IPS-18a (cell line): ENCODE data around the gene TUBA4B.
A peak's percentile ranks its signal among the peaks of the same experiment; 100 is the strongest.

Source experiments
- H3K27ac ChIP-seq: one replicate; pipeline ENCODE4 v1.5.1; 2013; ENCODE audit warnings: low read length
- H3K27me3 ChIP-seq: one replicate; pipeline ENCODE4 v1.6.1; 2013; ENCODE audit warnings: mild to moderate bottlenecking, low read length; ENCODE audit not compliant: control insufficient read depth, insufficient read depth
- H3K36me3 ChIP-seq: one replicate; pipeline ENCODE4 v1.6.1; 2013; ENCODE audit warnings: low read depth, low read length; ENCODE audit not compliant: control insufficient read depth
- H3K4me1 ChIP-seq: one replicate; pipeline ENCODE4 v1.6.1; 2013; ENCODE audit warnings: low read depth, low read length; ENCODE audit not compliant: control insufficient read depth
- H3K4me3 ChIP-seq: one replicate; pipeline ENCODE4 v1.5.1; 2013; ENCODE audit warnings: low read length
- H3K9ac ChIP-seq: one replicate; pipeline ENCODE4 v1.6.1; 2013; ENCODE audit warnings: mild to moderate bottlenecking, low read length, moderate library complexity
- H3K9me3 ChIP-seq: one replicate; pipeline ENCODE4 v1.6.1; 2013; ENCODE audit warnings: low read depth, low read length; ENCODE audit not compliant: control insufficient read depth

TUBA4B gene

DNA sequence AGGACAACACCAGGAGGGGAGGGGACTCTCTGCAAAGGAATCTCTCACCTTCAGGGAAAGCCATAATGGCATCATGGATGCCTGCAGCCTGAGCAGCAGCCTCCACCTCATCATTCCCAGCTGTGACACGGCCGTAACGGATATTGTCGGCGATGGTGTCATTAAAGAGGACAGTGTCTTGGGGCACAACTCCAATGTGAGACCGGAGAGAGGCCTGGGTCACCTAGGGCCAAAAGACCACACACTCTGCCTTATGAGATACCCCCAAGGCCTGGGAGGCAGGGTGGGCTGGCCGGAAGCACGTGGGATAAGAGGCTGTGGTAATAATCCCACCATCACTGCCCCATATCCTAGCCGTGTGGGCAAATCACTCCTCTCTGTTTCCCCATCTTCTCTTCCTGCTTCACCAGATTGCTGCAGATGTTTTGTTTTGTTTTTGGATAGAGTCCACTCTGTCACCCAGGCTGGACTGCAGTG lies 42.1 kb upstream of the TUBA4B start:
- H3K4me3 ChIP-seq, result no peak overlapping the region
- H3K27ac ChIP-seq, result no peak overlapping the region
- no peak overlapping the region for H3K9ac ChIP-seq
- peaks cover 3% of the 10 kb centered on the region for H3K4me1 ChIP-seq
- no peaks in the 10 kb centered on the region for H3K9me3 ChIP-seq
- H3K36me3 ChIP-seq, result peaks cover 51% of the 10 kb centered on the region
- no peaks in the 10 kb centered on the region for H3K27me3 ChIP-seq

DNA sequence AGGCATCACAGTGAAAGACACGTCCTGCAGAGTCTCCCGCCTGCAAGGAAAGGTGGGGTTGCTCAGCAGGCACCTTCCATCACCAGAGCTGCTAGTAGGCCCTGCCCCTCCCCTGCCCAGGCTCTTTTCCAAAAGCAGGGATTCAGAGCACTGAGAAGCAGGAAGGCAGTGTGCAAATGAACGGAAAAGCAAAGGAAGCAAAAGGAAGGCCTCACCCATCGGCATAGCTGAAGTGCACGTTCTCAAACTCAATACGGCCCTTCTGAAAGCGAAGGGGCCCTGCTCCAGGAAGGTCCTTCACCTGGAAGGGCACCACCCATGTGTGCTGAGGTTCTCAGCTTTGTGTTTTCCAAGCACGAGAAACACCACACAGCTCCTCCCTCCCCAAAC lies 40.0 kb upstream of the TUBA4B start:
- Histone ChIP-seq H3K9ac (no peak overlapping the region), H3K27ac (no peak overlapping the region), H3K4me1 (no peaks in the 10 kb centered on the region), H3K27me3 (no peaks in the 10 kb centered on the region), H3K9me3 (no peaks in the 10 kb centered on the region), H3K36me3 (peaks cover 51% of the 10 kb centered on the region), H3K4me3 (no peak overlapping the region)

DNA sequence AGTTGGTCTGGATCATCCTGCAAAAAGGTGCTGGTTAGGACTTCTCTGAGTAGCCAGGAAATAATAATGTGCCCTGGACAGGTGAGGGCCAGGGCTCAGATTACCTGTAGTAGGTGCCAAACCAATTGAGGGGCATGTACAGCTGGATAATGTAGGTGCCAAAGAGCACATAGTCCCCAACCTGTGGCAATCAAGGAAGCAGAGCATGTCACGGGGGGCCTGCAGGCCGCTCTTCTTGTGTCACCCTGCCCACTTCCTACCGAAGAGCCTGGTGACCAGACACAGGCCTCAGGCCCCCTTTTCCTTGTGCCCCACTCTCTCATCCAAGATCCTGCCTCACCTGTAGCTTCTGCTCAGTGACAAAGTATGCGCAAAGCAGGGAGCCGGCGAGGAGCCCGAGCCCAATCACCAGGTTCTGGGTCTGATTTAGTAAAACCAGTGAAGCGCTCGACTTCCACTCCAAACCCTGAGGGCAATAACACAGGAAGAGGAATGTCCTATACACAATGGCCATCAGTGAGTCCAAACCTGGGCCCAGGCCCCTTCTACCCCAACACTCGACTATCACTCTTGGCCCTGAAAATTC lies 39.5 kb upstream of the TUBA4B start:
- Histone ChIP-seq H3K27ac (no peak overlapping the region), H3K4me3 (no peak overlapping the region), H3K4me1 (no peaks in the 10 kb centered on the region), H3K36me3 (peaks cover 48% of the 10 kb centered on the region), H3K9ac (no peak overlapping the region), H3K27me3 (no peaks in the 10 kb centered on the region), H3K9me3 (no peaks in the 10 kb centered on the region)

DNA sequence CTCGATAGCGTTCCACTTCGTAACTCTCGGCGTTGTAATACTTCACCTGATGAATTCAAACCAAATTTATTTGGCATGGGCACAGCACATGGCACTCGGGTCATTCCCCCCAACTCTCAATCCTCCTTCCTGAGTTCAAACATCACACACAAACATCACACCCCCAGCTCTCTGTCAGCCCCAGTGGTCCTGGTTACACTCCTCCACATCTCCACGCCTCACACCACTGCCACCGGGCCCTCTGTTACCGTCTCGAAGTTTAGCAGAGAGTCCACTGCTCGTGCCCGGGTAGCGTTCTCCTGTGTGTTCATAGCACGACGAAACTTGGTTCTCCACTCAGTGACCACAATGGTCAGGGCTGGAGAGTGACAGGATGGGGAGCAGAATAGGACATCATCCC lies 38.9 kb upstream of the TUBA4B start:
- H3K27ac ChIP-seq, result no peak overlapping the region
- no peak overlapping the region for H3K9ac ChIP-seq
- no peak overlapping the region for H3K4me3 ChIP-seq
- H3K4me1 ChIP-seq, result peaks cover 2% of the 10 kb centered on the region
- no peaks in the 10 kb centered on the region for H3K9me3 ChIP-seq
- peaks cover 42% of the 10 kb centered on the region for H3K36me3 ChIP-seq
- H3K27me3 ChIP-seq, result no peaks in the 10 kb centered on the region

DNA sequence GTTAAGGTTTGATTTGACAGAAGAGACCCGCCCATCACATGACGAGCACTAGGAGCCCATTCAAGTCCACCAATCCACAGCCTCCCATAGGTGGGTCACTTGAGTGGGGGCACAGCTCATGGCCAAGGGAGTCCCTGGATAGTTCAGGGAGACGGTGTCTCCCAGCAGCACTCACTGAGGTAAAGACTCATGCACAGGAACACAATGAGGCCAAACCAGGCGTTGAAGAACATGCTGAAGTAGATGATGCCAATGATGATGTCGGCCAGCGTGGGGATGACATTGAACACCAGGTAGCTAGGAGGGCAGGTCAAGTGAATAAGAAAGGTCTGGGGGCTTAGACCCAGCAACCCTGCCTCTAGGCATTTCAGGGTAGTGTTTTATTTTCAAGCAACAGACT lies 38.3 kb upstream of the TUBA4B start:
- Histone ChIP-seq H3K4me1 (peaks cover 6% of the 10 kb centered on the region), H3K9ac (no peak overlapping the region), H3K36me3 (peaks cover 39% of the 10 kb centered on the region), H3K27me3 (no peaks in the 10 kb centered on the region), H3K9me3 (no peaks in the 10 kb centered on the region), H3K4me3 (no peak overlapping the region), H3K27ac (no peak overlapping the region)

DNA sequence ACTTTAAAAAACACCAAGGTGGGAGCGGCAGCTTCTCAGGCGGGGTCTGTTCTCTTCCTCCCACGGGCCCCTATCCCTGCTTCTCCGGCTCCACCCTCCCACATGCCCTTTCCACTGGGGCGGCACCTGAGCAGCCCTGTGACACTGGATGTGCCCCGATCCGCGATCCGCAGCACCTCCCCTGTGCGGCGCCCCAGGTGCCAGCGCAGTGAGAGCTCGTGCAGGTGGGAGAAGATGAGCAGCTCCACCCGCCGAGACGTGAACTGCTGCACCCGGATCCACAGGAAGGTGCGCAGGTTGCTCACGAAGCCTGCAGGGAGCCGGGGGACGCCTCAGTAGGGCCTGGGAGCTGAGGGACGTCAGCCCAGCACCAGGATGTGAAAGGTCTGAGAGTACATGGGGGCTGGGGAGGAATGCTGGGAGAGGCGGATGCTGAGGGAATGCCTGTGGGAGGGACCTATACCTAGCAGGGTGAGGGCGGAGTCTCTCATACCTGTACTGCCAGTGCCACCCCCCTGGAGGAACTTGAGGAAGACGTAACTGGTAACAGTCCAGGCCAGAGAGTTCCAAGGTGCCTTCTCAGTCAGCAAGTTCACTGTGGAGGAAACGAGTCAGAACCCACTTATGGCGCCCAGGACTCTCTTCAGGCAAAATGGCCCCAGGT lies 37.0 kb upstream of the TUBA4B start:
- Histone ChIP-seq H3K4me1 (peaks cover 6% of the 10 kb centered on the region), H3K36me3 (peaks cover 27% of the 10 kb centered on the region), H3K27me3 (no peaks in the 10 kb centered on the region), H3K9ac (no peak overlapping the region), H3K9me3 (no peaks in the 10 kb centered on the region), H3K27ac (no peak overlapping the region), H3K4me3 (no peak overlapping the region)

DNA sequence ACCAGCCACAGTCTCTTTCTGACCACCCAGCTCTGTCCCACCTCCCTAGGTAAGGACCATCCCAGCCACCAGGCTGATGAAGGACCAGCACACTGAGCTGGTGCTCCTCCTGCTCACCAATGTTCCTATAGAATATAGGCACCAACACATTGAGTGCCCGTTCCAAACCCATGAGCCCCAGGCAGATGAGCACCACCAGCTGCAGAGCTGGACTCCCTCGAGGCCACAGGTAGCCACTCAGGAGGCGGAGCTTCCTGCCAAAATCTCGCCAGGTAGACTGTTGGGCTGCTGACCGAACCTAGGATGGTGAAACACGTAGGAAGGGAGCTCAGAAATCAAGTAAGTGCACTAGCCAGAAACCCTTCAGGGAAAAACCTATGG lies 36.5 kb upstream of the TUBA4B start:
- Histone ChIP-seq H3K9me3 (no peaks in the 10 kb centered on the region), H3K4me3 (no peak overlapping the region), H3K9ac (no peak overlapping the region), H3K27ac (no peak overlapping the region), H3K27me3 (no peaks in the 10 kb centered on the region), H3K4me1 (peaks cover 6% of the 10 kb centered on the region), H3K36me3 (peaks cover 25% of the 10 kb centered on the region)

DNA sequence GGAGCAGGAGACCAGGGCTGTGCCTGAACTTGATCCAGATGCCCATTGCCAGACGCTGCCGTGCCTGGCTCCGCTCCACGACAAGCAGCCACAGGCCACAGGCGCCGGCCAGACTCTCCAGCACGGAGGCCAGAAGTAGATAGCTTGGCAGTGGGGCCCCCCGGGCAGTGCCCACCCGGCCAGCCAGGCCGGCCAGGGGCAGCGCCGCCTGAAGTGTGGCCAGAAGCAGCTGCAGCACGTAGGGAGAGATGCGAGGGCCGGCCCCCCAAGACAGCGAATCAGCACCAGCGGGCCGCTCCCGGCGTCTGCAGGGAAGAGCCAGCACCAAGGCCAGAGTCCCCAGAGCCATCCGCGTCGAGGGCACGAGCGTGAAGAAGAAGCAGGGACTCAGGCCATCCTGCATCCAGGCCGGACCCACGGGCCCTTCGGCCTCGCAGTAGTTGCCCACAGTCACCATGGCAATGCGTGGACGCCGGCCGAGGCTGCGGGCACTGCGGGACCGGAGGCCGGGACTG lies 34.8 kb upstream of the TUBA4B start:
- H3K27ac ChIP-seq, result no peak overlapping the region
- H3K4me3 ChIP-seq, result peak overlapping the region; percentile 83

DNA sequence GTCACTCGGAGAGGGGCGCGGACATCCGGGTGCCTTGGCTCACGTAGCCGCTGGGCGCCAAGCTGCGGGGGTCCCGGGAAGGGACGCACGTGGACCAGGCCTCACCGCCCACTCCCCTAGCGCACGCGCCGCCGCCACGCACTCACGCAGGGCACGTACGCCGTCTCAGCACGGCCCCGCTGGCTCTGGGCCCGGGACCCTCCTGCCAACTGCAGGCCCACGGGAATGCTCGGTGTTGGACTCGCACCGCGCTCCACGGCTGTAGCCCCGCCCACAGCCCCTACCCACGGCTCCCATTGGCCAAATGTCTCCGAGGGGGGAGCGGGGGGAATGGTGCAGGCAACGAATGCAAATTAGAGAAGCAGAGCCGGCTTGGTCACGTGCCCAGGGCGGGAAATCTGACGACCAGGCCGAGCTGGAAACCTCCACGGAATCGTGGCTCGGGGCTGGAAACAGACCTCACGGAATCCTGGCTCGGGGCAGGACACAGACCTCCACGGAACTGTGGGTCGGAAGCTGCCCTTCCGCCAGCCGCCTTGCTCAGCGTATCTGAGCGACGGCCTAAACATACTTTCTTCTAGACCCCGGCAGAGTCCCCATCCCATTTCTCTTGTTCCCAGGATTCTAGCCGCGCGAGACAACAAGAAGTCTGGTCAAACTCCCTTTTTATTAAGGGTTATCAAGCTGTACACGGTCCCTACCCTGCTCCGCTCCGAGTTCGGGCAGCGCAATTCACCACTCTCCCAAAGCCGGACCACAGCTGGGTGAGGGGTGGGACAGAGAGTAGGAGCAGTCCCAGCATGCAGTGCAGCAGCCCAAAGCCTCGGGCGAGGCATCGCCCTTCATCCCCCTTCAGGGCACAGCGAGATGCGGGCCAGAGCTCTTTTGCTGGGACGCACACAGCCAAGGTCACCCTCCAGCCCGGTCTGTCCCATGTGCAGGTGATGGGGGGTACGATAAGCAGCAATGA lies 34.0 kb upstream of the TUBA4B start, which contains the start of gene ABCB6:
Gene ABCB6, minus strand, starts transcription at position 227 of the 970 bp plus-strand sequence. CDS start 285 bp downstream, outside the sequence.
- H3K36me3 ChIP-seq, result peaks cover 26% of the 10 kb centered on the region

More for the DNA sequence above, 34.8 kb upstream of the TUBA4B start:
- Histone ChIP-seq H3K9ac (peak overlapping the region; percentile 67), H3K27me3 (no peaks in the 10 kb centered on the region), H3K9me3 (no peaks in the 10 kb centered on the region), H3K36me3 (peaks cover 25% of the 10 kb centered on the region), H3K4me1 (peaks cover 6% of the 10 kb centered on the region)

DNA sequence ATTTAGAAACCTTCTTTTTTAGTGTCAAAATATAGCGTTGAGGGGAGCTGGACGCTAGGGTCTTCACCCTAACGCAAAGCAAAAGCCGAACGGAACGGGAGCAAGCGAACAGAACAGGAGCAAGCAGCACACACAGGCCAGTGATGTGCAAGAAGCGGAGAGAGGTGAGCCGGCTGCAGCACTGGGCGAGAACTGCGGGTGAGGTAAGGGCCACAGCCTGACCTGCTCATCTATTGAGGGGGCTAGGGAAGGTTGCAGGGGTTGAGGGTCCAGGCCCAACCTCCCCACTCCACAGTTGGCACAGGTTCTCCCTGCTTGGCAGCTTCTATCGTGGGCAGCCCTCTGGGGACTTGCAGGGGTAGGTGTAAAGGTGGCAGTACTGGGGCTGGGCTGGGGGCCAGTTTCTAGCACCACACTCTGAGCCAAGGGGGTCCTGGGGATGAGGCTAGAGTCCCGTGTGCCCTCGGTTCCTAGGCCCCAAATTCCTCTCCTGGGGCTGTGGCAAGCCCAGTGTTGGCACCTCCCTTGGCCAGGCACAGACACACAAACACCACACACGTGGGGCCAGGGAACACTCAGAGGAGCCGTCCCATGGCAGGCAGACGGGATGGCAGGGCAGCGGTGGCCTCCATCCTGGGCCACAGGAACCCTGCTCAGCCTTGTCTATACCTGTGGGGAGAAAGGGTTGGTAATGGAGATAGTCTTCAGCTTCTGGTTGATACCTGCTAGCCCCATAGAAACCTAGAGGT lies 33.1 kb upstream of the TUBA4B start:
- H3K36me3 ChIP-seq, result peaks cover 26% of the 10 kb centered on the region
- peaks cover 6% of the 10 kb centered on the region for H3K4me1 ChIP-seq
- no peaks in the 10 kb centered on the region for H3K27me3 ChIP-seq
- no peaks in the 10 kb centered on the region for H3K9me3 ChIP-seq
- H3K9ac ChIP-seq, result peak overlapping the region; percentile 67
- H3K27ac ChIP-seq, result no peak overlapping the region
- H3K4me3 ChIP-seq, result peak overlapping the region; percentile 83

More for the DNA sequence above, 34.0 kb upstream of the TUBA4B start, which contains the start of gene ABCB6:
- Histone ChIP-seq H3K4me3 (peak within 1 kb of the TSS; percentile 83), H3K9me3 (no peaks in the 10 kb centered on the region), H3K27ac (peak within 1 kb of the TSS; percentile 21), H3K27me3 (no peaks in the 10 kb centered on the region), H3K9ac (peak within 1 kb of the TSS; percentile 67), H3K4me1 (peaks cover 6% of the 10 kb centered on the region)
